WTC11 (cell line): ENCODE data around the gene PACSIN1. TPM values are rescaled to one million over a fixed set of nuclear protein-coding genes. Genes with fewer than 3 reads are reported as not detected.

ENCODE experiments used
- ATAC-seq: fragments of 200-7000 bp; cut with Tn5 transposase; 2 replicates; pipeline ENCODE4 v1.10.0; 2021; ENCODE audit warnings: mild to moderate bottlenecking, moderate library complexity
- CTCF ChIA-PET: fragments of 300-600 bp; sonication (Branson Sonifier 250); formaldehyde crosslinking; loops from one replicate; lab custom pipeline; 2021; ENCODE audit warnings: antibody characterized with exemption; lab: Charles Lee
- POLR2A ChIA-PET: fragments of 350-600 bp; sonication (Branson Sonifier 250); formaldehyde crosslinking; loops from one replicate; lab custom pipeline; 2021; ENCODE audit warnings: antibody characterized with exemption; lab: Charles Lee
- DNase-seq: peaks from one replicate; pipeline ENCODE4 v3.0.0; 2021; ENCODE audit warnings: low spot score
- H3K27ac Mint-ChIP-seq: 2 replicates; pipeline ENCODE4 v1.8.0; 2021; ENCODE audit warnings: mixed read lengths
- H3K27me3 Mint-ChIP-seq: 2 replicates; pipeline ENCODE4 v1.8.0; 2021; ENCODE audit warnings: low read depth, mild to moderate bottlenecking, moderate library complexity, mixed read lengths
- H3K36me3 Mint-ChIP-seq: 2 replicates; pipeline ENCODE4 v1.8.0; 2021; ENCODE audit warnings: mixed read lengths
- H3K4me1 Mint-ChIP-seq: 2 replicates; pipeline ENCODE4 v1.8.0; 2022; ENCODE audit warnings: mixed read lengths
- H3K4me3 Mint-ChIP-seq: 2 replicates; pipeline ENCODE4 v1.8.0; 2021; ENCODE audit warnings: mild to moderate bottlenecking, moderate library complexity, mixed read lengths
- H3K9me3 Mint-ChIP-seq: 2 replicates; pipeline ENCODE4 v1.8.0; 2021; ENCODE audit warnings: mixed read lengths
- ESRRA ChIP-seq: sonication (generic); formaldehyde crosslinking; IDR thresholded peaks from 2 replicates; pipeline ENCODE4 v1.8.1; 2022; ENCODE audit warnings: mild to moderate bottlenecking, missing genetic modification reagents, borderline replicate concordance
- FOXP4 ChIP-seq: sonication (generic); formaldehyde crosslinking; IDR thresholded peaks from 2 replicates; pipeline ENCODE4 v1.8.0; 2022; ENCODE audit warnings: mild to moderate bottlenecking, missing genetic modification reagents
- MYBL2 ChIP-seq: sonication (generic); formaldehyde crosslinking; IDR thresholded peaks from 2 replicates; pipeline ENCODE4 v1.8.1; 2023; ENCODE audit warnings: mild to moderate bottlenecking, moderate library complexity, missing genetic modification reagents
- SP1 ChIP-seq: sonication (generic); formaldehyde crosslinking; conservative IDR thresholded peaks from 2 replicates; pipeline ENCODE4 v1.8.1; 2022; ENCODE audit warnings: missing genetic modification reagents
- ZNF263 ChIP-seq: sonication (generic); formaldehyde crosslinking; IDR thresholded peaks from 2 replicates; pipeline ENCODE4 v1.8.1; 2022; ENCODE audit warnings: low read depth, mild to moderate bottlenecking, moderate library complexity, missing genetic modification reagents
- ZNF416 ChIP-seq: fragments of 250-450 bp; sonication (Bioruptor Pico); IDR thresholded peaks from 2 replicates; pipeline ENCODE4 v1.9.0; 2021; ENCODE audit warnings: mild to moderate bottlenecking, inconsistent platforms
- ZNF532 ChIP-seq: fragments of 250-450 bp; sonication (Bioruptor Pico); IDR thresholded peaks from 2 replicates; pipeline ENCODE4 v1.9.0; 2021; ENCODE audit warnings: mild to moderate bottlenecking, borderline replicate concordance
- total RNA-seq: library from RNA; stranded (reverse); gene quantifications from 3 replicates; pipeline ENCODE4 v1.2.3, GENCODE V29; 2021
- TF ChIP-seq, protein P1 (sequence below): fragments of 200-600 bp; IDR thresholded peaks from 2 replicates; pipeline ENCODE4 v1.8.0; 2022; ENCODE audit warnings: antibody characterized with exemption
- TF ChIP-seq, protein P2 (sequence below): sonication (generic); formaldehyde crosslinking; IDR thresholded peaks from 2 replicates; pipeline ENCODE4 v1.8.1; 2023; ENCODE audit warnings: mild to moderate bottlenecking, missing genetic modification reagents
- TF ChIP-seq, protein P3 (sequence below): sonication (generic); formaldehyde crosslinking; IDR thresholded peaks from 2 replicates; pipeline ENCODE4 v1.8.1; 2023; ENCODE audit warnings: mild to moderate bottlenecking, missing genetic modification reagents, moderate library complexity
- TF ChIP-seq, protein P4 (sequence below): sonication (generic); formaldehyde crosslinking; IDR thresholded peaks from 2 replicates; pipeline ENCODE4 v1.8.0; 2022; ENCODE audit warnings: mild to moderate bottlenecking, missing genetic modification reagents

The PACSIN1 gene
- total RNA-seq, 1 experiment from 2014 or later, result 12.6 TPM

- TF ChIP-seq, protein P1, sequence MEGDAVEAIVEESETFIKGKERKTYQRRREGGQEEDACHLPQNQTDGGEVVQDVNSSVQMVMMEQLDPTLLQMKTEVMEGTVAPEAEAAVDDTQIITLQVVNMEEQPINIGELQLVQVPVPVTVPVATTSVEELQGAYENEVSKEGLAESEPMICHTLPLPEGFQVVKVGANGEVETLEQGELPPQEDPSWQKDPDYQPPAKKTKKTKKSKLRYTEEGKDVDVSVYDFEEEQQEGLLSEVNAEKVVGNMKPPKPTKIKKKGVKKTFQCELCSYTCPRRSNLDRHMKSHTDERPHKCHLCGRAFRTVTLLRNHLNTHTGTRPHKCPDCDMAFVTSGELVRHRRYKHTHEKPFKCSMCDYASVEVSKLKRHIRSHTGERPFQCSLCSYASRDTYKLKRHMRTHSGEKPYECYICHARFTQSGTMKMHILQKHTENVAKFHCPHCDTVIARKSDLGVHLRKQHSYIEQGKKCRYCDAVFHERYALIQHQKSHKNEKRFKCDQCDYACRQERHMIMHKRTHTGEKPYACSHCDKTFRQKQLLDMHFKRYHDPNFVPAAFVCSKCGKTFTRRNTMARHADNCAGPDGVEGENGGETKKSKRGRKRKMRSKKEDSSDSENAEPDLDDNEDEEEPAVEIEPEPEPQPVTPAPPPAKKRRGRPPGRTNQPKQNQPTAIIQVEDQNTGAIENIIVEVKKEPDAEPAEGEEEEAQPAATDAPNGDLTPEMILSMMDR, result no peak
- no peak for TF ChIP-seq ESRRA (CRISPR knock-in tag)
- no peak for TF ChIP-seq FOXP4 (CRISPR knock-in tag)
- no peak for TF ChIP-seq ZNF263 (CRISPR knock-in tag)
- TF ChIP-seq, protein P2, sequence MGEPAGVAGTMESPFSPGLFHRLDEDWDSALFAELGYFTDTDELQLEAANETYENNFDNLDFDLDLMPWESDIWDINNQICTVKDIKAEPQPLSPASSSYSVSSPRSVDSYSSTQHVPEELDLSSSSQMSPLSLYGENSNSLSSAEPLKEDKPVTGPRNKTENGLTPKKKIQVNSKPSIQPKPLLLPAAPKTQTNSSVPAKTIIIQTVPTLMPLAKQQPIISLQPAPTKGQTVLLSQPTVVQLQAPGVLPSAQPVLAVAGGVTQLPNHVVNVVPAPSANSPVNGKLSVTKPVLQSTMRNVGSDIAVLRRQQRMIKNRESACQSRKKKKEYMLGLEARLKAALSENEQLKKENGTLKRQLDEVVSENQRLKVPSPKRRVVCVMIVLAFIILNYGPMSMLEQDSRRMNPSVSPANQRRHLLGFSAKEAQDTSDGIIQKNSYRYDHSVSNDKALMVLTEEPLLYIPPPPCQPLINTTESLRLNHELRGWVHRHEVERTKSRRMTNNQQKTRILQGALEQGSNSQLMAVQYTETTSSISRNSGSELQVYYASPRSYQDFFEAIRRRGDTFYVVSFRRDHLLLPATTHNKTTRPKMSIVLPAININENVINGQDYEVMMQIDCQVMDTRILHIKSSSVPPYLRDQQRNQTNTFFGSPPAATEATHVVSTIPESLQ (CRISPR knock-in tag), result no peak
- TF ChIP-seq ZNF532 (CRISPR knock-in tag), result no peak
- TF ChIP-seq, protein P3, sequence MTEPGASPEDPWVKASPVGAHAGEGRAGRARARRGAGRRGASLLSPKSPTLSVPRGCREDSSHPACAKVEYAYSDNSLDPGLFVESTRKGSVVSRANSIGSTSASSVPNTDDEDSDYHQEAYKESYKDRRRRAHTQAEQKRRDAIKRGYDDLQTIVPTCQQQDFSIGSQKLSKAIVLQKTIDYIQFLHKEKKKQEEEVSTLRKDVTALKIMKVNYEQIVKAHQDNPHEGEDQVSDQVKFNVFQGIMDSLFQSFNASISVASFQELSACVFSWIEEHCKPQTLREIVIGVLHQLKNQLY (CRISPR knock-in tag), result no peak
These were observed 91.4 kb downstream of the PACSIN1 start (continued) for GRCh38 chr6:34557228-34557627.

GRCh38 chr6:34558172-34558714 lies 92.4 kb downstream of the PACSIN1 start:
- ATAC-seq (no peak), DNase-seq (no peak)
- Mint-ChIP-seq H3K4me1 (peaks cover 17% of the 10 kb centered on the region), H3K27me3 (no peaks in the 10 kb centered on the region; the same call in 1 of the 2 replicates), H3K27ac (no peak overlapping the region), H3K9me3 (no peaks in the 10 kb centered on the region), H3K4me3 (no peak overlapping the region), H3K36me3 (no peaks in the 10 kb centered on the region)
- CTCF ChIA-PET, result no interaction called here
- TF ChIP-seq, protein P4, sequence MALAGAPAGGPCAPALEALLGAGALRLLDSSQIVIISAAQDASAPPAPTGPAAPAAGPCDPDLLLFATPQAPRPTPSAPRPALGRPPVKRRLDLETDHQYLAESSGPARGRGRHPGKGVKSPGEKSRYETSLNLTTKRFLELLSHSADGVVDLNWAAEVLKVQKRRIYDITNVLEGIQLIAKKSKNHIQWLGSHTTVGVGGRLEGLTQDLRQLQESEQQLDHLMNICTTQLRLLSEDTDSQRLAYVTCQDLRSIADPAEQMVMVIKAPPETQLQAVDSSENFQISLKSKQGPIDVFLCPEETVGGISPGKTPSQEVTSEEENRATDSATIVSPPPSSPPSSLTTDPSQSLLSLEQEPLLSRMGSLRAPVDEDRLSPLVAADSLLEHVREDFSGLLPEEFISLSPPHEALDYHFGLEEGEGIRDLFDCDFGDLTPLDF (CRISPR knock-in tag), result no peak
- TF ChIP-seq SP1 (CRISPR knock-in tag), result no peak
- no peak for TF ChIP-seq FOXP4 (CRISPR knock-in tag)
- no peak for TF ChIP-seq ZNF416 (CRISPR knock-in tag)
- no peak for TF ChIP-seq MYBL2
- POLR2A ChIA-PET, result no interaction called here
